Measurements from ENCODE around the gene QRICH1.

Gene QRICH1

DNA sequence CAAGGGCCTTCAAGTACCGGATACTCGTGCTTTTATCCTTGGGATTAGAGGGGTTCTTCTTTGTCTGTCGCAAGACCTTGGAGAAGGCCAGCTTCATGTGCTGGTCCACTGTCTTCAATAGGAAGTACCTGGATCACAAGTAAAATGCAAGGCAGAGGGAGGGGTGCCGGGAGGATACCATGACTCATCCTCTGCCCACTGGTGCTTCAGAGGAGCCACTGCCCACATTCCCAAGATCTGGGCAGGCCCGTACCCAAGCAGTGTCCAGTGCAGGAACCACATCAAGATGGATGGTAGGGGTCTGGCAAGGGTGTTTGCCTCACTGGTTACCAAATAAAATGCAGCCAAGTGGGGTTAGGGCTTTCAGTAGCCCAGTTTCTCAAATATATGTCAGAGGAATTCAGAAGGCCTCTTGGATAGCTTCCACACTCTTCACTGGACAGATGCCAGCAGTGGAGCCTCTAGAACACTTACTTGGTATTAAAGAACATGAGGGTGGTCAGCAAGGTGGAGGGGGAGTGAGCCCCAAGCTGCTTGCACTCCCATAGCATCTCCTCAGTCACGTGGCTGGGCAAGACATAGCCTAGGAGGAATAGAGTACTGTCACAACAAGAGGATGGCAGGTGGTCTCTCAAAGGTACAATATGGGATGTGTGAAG lies 61.1 kb downstream of the QRICH1 start:
- no peaks in the 10 kb centered on the region for H3K9me3 Mint-ChIP-seq (ENCODE audit: low read depth)
- peaks cover 20% of the 10 kb centered on the region for H3K4me1 Mint-ChIP-seq (ENCODE audit: low read depth)
- peaks cover 15% of the 10 kb centered on the region for H3K36me3 Mint-ChIP-seq

DNA sequence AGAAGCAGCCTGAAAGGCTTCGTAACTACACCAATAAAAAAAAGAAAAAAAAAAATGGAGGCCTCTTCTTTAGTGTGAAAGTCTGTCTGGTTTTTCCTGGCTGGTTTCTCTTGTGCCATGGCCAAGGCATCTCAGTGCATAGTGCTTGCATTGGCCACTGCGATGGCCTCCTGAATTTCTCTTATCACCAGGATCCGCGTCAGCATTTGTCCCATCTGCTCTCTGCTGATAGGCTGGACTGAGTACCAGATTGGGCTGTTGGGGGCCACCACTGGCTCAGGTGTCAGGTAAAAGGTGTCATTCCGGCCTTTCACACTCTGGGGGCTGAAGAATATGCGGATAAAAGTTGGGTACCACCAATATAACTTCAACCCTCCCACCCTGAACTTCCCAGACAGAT lies 63.5 kb downstream of the QRICH1 start:
- H3K27me3 Mint-ChIP-seq, result no peaks in the 10 kb centered on the region
- H3K36me3 Mint-ChIP-seq, result peaks cover 22% of the 10 kb centered on the region
- no peaks in the 10 kb centered on the region for H3K9me3 Mint-ChIP-seq (ENCODE audit: low read depth)
- H3K4me3 Mint-ChIP-seq, result no peak overlapping the region
- no peak overlapping the region for H3K27ac Mint-ChIP-seq
- peaks cover 38% of the 10 kb centered on the region for H3K4me1 Mint-ChIP-seq (ENCODE audit: low read depth)

More for the DNA sequence above, 61.1 kb downstream of the QRICH1 start:
- peak overlapping the region; percentile 64 for H3K27ac Mint-ChIP-seq
- H3K4me3 Mint-ChIP-seq, result no peak overlapping the region
- H3K27me3 Mint-ChIP-seq, result no peaks in the 10 kb centered on the region

DNA sequence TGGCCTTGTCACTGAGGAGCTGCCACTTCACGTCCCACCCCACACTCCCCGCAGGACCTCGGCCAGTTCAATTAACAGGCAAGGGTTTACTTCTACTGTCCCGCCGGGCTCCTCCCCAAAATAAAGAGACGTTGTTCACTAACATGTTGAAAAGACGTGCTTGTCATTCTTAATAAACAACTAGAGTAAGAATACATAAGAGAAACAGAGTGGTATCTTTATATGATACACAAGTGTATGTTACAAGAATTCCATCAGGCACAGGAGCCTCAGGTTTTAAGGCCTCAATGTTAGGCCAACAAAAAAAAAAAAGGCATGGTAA lies 64.3 kb downstream of the QRICH1 start:
- peak overlapping the region; percentile 98 for H3K4me3 Mint-ChIP-seq
- peaks cover 20% of the 10 kb centered on the region for H3K36me3 Mint-ChIP-seq
- no peaks in the 10 kb centered on the region for H3K9me3 Mint-ChIP-seq (ENCODE audit: low read depth)
- H3K27ac Mint-ChIP-seq, result peak overlapping the region; percentile 99
- H3K27me3 Mint-ChIP-seq, result no peaks in the 10 kb centered on the region
- peaks cover 38% of the 10 kb centered on the region for H3K4me1 Mint-ChIP-seq (ENCODE audit: low read depth)

DNA sequence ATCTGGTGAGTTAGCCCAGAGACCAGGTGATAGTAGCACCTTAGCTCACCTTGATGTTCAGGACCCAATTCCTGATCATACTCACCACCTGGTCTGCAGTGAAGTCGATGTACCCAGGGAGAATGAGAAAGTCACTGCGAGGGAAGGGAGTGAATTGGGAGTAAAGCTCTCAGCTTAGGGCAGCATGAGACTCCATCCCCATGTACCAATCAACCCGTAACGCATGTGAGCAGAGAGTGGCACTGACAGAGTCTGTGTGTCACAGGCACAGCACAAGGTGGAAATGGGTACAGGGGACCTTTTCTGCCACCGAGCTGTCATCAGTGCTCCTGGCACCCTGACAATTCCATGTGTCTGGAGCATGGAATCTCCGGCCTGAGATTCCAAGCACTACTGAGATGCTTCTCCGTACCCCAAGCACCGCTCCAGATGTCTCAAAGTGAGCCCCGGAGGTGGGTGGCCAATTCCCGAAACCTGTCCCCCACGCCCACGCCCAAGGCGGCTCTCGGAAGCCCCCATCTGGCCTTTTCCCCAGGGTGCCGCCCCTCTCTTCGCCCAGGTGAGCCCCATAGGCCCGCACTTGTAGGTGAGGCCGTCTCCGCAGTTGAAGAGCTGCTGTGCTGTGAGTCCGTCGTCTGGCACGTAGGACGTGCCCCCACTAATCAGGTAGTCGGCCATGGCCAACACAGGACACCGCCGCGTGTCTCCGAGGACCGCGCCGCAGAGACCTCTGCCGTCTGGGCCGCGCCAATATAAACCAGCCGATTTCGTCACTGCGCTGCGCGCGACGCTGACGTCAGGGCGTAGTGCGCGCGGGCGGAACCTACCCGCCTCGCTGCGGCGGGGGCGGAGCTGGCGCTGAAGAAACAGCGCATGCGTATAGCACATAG lies 65.0 kb downstream of the QRICH1 start, which contains the start of gene IMPDH2:
Gene IMPDH2, minus strand, starts transcription at position 726 of the 890 bp plus-strand sequence. Its CDS starts 48 bp downstream, at position 678.
- Mint-ChIP-seq H3K9me3 (ENCODE audit: low read depth) (no peaks in the 10 kb centered on the region), H3K4me1 (ENCODE audit: low read depth) (peaks cover 43% of the 10 kb centered on the region), H3K4me3 (peak within 1 kb of the TSS; percentile 98), H3K36me3 (peaks cover 20% of the 10 kb centered on the region), H3K27ac (peak within 1 kb of the TSS; percentile 99), H3K27me3 (no peaks in the 10 kb centered on the region)

DNA sequence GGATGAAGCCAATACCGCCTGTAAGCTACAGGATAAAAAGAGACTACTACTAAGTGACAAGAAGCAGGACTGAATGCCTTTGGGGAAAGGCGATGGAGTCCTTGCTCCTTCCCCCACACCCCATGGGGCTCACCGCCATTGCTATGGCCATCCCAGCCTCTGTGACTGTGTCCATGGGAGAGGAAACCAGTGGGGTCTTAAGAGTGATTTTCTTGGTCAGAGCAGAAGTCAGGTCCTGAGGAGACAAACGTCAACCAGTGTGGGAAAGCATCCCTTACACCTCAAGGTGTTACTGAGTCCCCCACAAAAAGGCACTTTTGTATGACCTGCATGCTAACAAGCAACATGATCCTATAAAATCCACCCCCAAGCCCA lies 65.6 kb downstream of the QRICH1 start:
- H3K9me3 Mint-ChIP-seq (ENCODE audit: low read depth), result no peaks in the 10 kb centered on the region
- H3K27me3 Mint-ChIP-seq, result no peaks in the 10 kb centered on the region
- H3K27ac Mint-ChIP-seq, result peak overlapping the region; percentile 99
- H3K4me3 Mint-ChIP-seq, result peak overlapping the region; percentile 98
- peaks cover 48% of the 10 kb centered on the region for H3K4me1 Mint-ChIP-seq (ENCODE audit: low read depth)
- peaks cover 20% of the 10 kb centered on the region for H3K36me3 Mint-ChIP-seq

DNA sequence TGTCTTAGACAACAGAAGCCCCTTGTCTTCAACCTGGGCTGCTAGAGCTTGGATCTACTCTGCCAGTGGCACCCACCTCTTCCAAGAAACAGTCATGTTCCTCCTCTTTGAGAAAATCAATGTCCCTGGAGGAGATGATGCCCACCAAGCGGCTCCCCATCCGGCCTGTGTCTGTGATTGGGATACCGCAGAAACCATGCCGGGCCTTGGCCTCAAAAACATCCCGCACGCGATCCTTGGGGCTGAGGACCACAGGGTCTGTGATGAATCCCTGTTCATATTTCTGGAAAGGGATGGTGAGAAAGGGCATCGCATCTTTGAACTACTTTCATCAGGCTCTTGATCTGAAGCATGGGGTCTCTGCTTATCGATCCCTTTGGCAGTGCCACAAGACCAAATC lies 66.2 kb downstream of the QRICH1 start:
- H3K27ac Mint-ChIP-seq, result peak overlapping the region; percentile 99
- H3K4me1 Mint-ChIP-seq (ENCODE audit: low read depth), result peaks cover 53% of the 10 kb centered on the region
- H3K4me3 Mint-ChIP-seq, result peak overlapping the region; percentile 98
- no peaks in the 10 kb centered on the region for H3K9me3 Mint-ChIP-seq (ENCODE audit: low read depth)
- H3K27me3 Mint-ChIP-seq, result no peaks in the 10 kb centered on the region
- peaks cover 22% of the 10 kb centered on the region for H3K36me3 Mint-ChIP-seq

DNA sequence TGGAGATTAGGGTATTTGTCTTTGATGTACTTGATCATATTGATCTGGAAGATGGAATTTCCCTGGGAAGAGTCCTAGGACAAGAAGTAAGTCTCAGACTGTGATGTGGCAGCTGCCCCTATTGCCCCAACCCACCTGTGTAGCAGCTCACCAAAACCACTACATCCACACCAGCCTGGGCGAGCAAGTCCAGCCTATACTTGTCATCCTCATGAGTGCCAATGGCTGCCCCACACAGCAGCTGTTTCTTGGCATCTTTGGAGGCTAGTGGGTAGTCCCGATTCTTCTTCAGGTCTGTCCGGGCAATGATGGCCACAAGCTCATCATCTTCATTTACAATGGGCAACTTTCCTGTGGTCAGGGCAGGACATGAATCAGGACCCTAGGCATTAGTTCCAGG lies 67.3 kb downstream of the QRICH1 start:
- no peaks in the 10 kb centered on the region for H3K27me3 Mint-ChIP-seq
- peak overlapping the region; percentile 84 for H3K4me3 Mint-ChIP-seq
- peaks cover 53% of the 10 kb centered on the region for H3K4me1 Mint-ChIP-seq (ENCODE audit: low read depth)
- H3K9me3 Mint-ChIP-seq (ENCODE audit: low read depth), result no peaks in the 10 kb centered on the region
- H3K36me3 Mint-ChIP-seq, result peaks cover 18% of the 10 kb centered on the region
- peak overlapping the region; percentile 84 for H3K27ac Mint-ChIP-seq

DNA sequence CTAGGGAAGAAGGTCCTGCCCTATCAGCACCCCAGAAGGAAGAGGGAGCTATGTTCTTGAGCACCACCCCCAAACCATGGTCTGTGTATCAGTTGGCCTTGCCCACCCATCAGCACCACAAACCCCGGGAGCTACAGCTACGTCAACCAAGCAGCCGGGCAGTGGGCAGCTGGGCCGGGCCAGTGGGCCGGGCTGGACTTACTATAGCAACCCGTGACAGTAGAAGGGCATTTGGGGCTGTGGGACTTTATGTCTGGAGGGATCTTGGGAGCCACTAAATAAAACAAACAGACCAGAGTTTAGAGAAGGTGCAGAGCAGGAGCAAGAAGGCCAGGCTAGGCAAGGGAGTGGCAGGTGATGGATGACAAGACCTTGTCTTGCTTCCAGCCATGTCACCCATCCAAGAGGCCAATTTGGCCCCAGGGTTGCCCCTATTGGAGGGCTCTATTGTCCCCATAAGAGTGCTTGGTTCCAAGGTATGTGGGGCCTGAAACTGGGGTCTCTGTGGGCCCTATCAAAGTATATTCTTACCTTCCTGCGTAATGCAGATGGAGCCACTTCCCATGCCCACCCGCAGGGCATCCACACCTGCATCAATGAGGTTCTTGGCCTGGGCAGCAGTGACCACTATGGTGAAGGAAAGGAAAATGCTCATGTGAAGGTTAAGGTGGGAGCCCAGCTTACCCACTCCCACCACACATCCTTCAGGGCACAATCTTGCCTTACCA lies 67.9 kb downstream of the QRICH1 start:
- Mint-ChIP-seq H3K27ac (peak overlapping the region; percentile 84), H3K27me3 (no peaks in the 10 kb centered on the region), H3K36me3 (peaks cover 15% of the 10 kb centered on the region), H3K4me1 (ENCODE audit: low read depth) (peaks cover 53% of the 10 kb centered on the region), H3K9me3 (ENCODE audit: low read depth) (no peaks in the 10 kb centered on the region), H3K4me3 (peak overlapping the region; percentile 84)

DNA sequence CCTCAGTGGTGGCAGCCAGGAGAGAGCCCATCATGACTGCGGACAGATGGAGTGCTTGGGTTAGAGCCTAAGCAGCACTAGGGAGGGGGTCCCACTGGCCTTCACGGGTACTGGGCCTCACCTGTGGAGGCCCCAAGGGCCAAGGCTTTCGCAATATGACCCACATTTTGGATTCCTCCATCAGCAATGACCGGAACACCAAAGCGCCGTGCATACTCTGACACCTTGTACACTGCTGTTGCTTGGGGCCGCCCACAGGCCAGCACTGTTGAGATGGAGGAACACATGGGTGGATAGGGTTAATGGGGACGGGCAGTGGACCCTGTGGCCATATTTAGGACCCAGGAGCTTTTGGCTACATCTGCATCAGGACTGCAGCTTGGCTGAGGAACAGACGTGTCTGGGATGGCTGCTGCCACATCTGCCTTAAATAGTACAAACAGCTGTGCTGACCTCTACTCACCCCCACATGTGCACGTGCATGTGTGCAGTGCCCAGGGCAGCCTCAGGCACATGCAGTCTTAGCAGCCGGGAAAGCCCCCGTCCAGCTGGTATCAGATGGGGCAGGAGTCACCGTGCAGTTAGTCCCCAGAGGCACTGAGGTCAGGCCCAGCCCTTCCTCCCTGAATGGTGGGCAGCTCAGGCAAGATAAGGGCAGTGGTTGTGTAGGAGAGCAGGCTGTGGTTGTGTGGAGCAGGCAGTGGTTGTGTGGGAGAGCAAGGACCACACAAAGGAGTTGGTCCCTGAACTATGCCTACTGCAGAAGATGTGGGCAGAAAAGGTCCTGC lies 68.7 kb downstream of the QRICH1 start:
- peak overlapping the region; percentile 68 for H3K27ac Mint-ChIP-seq
- no peaks in the 10 kb centered on the region for H3K27me3 Mint-ChIP-seq
- peaks cover 54% of the 10 kb centered on the region for H3K4me1 Mint-ChIP-seq (ENCODE audit: low read depth)
- peaks cover 15% of the 10 kb centered on the region for H3K36me3 Mint-ChIP-seq
- peak overlapping the region; percentile 35 for H3K4me3 Mint-ChIP-seq
- no peaks in the 10 kb centered on the region for H3K9me3 Mint-ChIP-seq (ENCODE audit: low read depth)

DNA sequence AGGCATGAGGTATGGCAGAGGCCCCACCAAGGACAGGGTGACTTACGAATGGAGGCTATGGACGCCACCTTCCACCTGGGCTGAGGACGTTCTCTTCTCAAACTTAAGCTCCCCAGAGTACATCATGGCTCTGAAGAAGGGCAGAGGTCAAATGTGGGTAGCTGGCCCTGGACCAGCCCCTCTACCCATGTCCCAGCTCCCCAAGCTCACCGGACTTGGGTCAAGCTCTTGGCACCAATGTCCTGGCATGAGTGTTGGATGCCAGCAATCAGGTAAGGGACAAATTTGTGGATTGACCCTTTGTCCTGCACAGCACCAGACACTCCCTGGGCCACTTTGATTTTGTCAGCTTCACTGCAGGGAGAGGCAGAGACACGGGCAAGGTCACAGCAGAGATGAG lies 69.4 kb downstream of the QRICH1 start:
- Mint-ChIP-seq H3K9me3 (ENCODE audit: low read depth) (no peaks in the 10 kb centered on the region), H3K27me3 (no peaks in the 10 kb centered on the region), H3K4me1 (ENCODE audit: low read depth) (peaks cover 55% of the 10 kb centered on the region), H3K4me3 (peak overlapping the region; percentile 92), H3K36me3 (peaks cover 15% of the 10 kb centered on the region), H3K27ac (peak overlapping the region; percentile 50)

DNA sequence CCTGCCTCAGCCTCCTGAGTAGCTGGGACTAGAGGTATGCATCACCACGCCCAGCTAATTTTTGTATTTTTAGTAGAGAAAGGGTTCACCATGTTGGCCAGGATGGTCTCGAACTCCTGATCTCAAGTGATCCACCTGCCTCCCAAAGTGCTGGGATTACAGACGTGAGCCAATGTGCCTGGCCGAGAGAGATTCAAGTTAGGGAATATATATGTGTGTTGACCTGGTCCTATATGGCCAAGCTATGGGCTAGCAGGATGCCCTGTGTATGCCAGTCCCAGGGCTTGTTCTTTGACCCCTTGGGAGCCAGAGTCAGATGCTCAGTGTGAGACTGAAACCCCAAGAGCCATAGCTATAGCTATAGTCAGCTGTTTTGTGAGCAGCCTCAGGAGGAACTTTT lies 70.1 kb downstream of the QRICH1 start:
- Mint-ChIP-seq H3K27me3 (no peaks in the 10 kb centered on the region), H3K9me3 (ENCODE audit: low read depth) (no peaks in the 10 kb centered on the region), H3K4me3 (peak overlapping the region; percentile 92), H3K36me3 (peaks cover 15% of the 10 kb centered on the region), H3K27ac (peak overlapping the region; percentile 50), H3K4me1 (ENCODE audit: low read depth) (peaks cover 53% of the 10 kb centered on the region)

DNA sequence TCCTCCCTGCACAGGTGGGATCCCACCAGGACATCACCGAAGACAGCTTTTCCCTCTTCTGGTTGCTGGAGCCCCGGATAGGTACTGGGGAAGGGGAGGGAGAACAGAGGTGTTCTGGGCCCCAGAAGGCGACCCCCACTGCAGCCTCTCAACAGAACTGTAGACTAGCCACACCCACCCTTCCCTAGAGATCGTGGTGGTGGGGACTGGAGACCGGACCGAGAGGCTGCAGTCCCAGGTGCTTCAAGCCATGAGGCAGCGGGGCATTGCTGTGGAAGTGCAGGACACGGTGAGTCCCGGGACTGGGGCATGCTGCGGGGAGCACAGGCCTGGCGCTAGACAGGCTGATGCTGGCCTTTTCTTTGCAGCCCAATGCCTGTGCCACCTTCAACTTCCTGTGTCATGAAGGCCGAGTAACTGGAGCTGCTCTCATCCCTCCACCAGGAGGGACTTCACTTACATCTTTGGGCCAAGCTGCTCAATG lies 71.1 kb downstream of the QRICH1 start:
- Mint-ChIP-seq H3K9me3 (ENCODE audit: low read depth) (no peaks in the 10 kb centered on the region), H3K36me3 (peaks cover 9% of the 10 kb centered on the region), H3K4me3 (peak overlapping the region; percentile 92), H3K27me3 (no peaks in the 10 kb centered on the region), H3K4me1 (ENCODE audit: low read depth) (peaks cover 46% of the 10 kb centered on the region), H3K27ac (peak overlapping the region; percentile 96)

DNA sequence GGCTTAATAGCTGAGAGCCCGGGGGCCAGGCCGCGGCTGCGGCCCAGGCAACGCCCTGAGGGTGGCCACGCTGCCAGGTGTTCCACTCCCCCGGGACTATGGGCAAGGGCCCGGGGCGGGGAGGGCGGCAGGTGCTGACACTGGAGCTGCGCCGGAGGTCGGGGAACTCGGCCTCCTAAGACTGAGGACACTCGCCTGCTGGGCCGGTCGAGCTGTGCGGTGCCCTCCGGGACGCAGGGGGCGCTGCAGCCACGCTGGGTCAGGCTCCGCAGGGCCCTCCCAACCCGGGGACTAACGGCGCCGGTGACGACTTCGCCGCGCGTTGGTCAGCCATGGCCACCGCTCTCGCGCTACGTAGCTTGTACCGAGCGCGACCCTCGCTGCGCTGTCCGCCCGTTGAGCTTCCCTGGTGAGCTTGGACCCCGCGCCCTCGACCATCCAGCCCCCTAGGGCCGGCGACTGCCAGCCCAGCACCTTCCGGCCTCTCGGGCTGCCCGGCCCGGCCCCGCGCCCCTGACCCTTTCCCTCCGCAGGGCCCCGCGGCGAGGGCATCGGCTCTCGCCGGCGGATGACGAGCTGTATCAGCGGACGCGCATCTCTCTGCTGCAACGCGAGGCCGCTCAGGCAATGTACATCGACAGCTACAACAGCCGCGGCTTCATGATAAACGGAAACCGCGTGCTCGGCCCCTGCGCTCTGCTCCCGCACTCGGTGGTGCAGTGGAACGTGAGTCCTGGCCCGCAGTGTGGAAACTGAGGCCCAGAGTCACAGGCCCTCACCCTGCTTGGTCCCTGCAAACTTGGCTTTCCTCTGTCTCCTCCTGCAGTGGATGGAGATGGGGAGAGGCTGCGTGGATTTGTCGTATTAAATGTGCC lies 71.8 kb downstream of the QRICH1 start, which contains the start of gene NDUFAF3:
Gene NDUFAF3, plus strand, starts transcription at position 309 of the 875 bp plus-strand sequence. Its CDS starts 24 bp downstream, at position 333.
- no peaks in the 10 kb centered on the region for H3K27me3 Mint-ChIP-seq
- H3K4me1 Mint-ChIP-seq (ENCODE audit: low read depth), result peaks cover 47% of the 10 kb centered on the region
- H3K27ac Mint-ChIP-seq, result peak within 1 kb of the TSS; percentile 96
- H3K4me3 Mint-ChIP-seq, result peak within 1 kb of the TSS; percentile 98
- H3K9me3 Mint-ChIP-seq (ENCODE audit: low read depth), result no peaks in the 10 kb centered on the region
- H3K36me3 Mint-ChIP-seq, result peaks cover 6% of the 10 kb centered on the region

Measured in activated naive CD8-positive, alpha-beta T cell (primary cell).